HG02885 (cell line): ENCODE measurements around the gene ASCC1.
A peak's percentile ranks its signal among the peaks of the same experiment; 100 is the strongest.
"Not testable (repeated sequence)": the region's sequence is repeated elsewhere in the genome, so short reads cannot be mapped to it uniquely, and the experiment has no call there.

ENCODE experiments used
- ATAC-seq: cut with Tn5 transposase; IDR thresholded peaks from one replicate; pipeline ENCODE4 v1.9.1; 2021; ENCODE audit warnings: mild to moderate bottlenecking; ENCODE audit not compliant: unreplicated experiment, poor library complexity

Gene ASCC1

DNA sequence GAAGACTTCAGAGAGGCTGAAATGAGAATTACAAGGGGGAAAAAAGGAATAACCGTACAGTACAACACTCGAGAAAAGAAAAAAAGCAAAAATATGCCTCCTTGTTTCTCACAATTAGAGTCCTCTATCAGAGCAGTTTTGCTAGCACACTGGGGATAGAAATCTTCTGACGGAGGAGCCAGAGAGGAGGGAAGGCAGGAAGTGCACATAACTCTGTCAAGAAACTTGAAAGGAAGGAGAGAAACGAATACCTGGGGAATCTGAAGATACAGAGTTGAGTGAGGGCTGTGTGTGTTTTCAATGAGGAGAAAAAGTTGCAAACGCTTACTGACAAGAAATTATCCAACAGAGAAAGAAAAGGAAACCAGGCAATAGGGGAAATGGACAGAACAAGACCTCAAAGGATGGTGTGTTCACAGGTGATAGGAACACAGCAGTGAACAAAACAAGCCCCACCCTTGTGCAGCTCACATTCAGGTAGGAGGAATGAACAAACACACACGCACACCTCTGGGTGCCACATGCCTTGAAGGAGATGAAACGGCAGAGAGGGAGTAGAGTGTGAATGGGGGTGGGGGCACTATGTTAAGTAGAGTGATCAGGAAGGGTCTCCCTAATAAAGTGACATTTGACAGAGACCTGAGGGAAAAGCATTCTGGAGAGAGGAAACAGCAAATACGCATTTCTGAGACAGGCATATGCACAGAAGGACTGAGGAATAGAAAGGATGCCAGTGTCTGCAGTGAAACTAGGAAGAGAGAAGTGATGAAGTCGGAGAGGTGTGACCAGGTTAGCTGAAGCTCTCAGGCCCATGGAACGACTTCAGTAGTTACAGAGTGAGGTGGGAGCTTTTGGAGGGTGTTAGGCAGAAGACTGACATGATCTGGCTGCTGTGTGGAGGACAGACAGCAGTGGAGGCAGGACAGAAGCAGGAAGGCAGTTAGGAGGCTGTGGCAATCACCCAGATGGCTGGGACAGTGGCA is 81.0 kb downstream of the ASCC1 start:
- no peak for ATAC-seq

DNA sequence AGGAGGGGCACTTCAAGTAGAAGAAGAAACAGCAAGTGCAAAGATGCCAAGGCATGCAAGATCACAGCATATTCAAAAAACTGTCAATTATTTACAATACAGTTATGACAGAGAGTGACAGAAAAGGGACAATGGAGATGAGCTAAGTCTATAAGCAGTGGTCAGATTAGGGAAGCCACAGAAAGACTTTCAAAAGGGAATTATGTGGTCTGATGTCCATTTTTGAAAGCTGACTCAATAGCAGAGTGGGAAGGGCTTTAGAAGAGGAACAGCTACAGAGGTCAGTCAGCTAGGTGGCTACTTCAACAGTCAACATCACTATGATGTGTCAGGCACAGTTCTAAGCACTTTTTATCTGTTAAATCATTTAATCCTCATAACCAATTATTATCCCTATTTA is 82.6 kb downstream of the ASCC1 start:
- peak; percentile 82 for ATAC-seq

DNA sequence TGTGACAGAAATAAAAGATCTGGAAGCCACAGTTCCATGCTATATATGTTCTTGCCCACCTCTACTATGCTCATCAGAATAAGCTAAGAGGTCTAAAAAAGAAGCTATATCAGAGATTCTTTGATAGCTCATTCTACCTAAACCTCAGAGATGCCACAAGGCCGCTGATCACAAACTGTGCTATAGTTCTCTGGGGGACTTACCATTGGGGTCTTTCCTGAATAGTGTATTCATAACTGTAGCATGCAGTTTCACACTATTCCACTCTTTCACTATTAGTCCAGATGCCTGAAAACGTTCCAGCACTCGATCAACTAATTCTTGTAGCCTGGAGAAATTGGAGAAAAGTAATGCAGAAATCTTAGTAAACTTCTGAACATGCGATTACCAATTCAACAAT is 83.2 kb downstream of the ASCC1 start:
- no peak for ATAC-seq

DNA sequence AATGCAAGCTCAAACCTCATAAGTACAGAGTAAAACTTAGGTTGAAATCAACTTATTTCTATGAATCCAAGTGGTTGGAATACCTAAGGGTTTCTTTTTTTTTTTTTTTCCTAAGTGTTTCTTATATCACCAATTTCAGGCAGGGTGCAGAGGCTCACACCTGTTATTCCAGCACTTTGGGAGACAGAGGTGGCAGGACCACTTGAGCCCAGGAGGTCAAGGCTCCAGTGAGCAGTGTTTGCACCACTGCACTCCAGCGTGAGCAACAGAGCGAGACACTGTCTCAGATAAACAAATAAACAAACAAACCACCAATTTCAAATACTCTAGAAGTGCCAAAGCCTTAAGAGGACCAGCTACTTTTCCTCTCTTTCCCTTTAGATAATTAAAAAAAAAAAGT is 88.5 kb downstream of the ASCC1 start:
- ATAC-seq = no peak

DNA sequence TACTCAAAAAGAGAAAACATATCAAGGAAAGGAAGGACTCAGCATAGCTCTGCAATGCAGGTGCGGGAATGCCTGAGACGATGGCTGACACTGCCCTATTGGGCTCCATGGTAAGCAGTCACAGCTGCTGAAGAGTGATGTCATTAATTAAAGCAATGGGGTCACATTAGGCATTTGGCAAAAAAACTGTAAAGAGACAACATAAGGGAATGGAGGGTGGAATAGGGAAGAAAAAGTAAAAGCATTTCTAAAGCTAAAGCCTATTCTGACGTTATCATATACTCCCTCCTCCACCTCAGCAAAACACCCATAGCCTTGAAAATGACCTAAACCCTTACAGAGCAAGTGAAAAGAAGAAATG is 89.2 kb downstream of the ASCC1 start:
- no peak for ATAC-seq

DNA sequence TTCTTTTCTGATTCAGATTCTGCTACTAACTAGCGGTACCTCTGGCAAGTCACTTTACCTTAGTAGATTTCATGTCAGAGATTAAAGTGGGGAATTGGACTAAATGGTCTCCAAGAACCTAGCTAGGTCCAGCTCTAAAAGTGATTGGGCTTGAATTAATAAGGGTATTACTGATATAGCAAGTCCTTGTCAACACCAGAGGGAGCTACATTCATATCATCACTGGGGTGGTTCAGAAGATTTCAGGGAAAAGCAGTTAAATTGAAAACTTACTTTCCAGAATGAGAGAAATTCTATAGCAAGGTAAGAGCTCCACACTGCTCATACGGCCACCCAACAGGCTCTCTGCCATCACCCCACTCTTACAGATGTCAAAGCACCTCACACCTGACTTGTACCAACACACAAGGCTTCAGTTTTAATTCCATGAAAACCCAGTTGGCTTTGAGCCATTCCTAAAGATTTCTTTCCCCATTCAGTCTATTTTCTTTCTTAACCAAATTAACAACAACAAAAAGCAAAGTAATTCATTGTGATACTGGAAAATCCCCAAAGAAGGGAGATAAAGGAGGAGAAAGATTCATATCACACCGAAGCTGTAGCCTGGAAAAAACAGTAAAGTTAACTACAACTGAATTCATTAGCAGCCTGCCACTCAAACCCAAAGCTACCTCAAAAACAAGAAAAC is 89.7 kb downstream of the ASCC1 start:
- ATAC-seq = no peak

DNA sequence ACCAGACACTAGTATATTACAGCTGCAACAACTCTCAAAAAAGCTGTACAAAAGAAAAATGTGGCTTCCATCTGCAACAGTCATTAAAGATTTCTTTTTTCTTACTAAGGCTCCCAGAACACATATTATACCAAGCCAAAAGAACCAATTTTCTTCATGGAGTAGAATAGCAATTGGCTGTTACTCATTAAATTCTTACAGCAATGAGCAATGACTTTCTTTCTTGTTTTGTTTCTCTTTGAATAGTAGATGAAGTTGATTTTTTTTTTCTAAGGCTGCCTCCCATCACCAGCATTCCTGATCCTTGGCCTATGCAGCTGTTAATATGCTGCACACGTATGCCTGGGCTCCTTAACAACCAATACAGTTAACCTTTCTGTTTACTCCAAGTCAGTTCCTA is 91.1 kb downstream of the ASCC1 start:
- no peak for ATAC-seq

DNA sequence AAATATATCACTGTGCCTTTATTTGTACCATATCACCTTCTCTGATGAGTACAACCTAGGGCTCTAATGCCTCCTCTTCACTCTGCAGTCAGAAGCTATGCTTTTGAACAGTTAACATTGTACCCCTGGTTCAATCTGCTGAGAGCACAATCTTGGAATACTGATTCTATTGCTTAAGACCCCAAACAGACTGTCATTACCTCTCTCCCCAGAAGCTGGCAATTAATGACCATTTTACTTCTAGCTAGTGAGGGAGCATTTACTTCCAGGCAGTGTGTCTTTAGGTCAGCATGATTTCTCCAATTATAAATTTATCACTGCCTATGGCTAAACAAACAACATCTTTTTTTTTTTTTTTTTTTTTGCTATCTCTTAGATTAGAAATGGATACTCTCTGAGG is 91.7 kb downstream of the ASCC1 start:
- no peak for ATAC-seq

DNA sequence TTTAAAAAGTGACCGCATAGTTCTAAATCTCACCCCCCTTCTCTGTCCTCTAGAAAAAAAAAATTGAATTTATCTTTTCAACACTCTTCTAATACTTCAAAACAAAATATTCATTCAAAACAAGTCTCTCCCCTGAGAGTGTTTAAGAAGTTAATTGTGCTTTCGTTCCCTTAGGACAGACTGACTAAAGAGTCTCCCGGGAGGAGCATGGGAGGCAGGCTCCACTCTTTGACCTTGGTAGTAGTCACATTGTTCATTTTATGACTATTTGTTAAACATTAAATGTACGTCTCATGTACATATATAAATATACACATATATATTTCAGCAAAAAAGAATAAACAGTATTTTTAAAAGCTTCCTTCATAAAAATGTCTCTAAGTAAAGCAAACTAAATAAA is 92.5 kb downstream of the ASCC1 start:
- no peak for ATAC-seq

DNA sequence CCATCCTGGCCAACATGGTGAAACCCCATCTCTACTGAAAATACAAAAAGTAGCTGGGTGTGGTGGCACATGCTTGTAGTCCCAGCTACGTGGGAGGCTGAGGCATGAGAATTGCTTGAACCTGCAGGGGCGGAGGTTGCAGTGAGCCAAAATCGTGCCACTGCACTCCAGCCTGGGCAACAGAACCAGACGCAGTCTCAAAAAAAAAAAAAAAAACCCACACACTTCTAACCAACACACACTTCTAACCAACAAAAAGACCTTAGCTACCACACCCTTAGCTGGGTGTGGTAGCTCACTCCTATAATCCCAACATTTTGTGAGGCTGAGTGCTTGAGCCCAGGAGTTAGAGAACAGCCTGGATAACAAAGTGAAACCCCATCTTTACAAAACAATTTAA is 93.9 kb downstream of the ASCC1 start:
- no peak for ATAC-seq

DNA sequence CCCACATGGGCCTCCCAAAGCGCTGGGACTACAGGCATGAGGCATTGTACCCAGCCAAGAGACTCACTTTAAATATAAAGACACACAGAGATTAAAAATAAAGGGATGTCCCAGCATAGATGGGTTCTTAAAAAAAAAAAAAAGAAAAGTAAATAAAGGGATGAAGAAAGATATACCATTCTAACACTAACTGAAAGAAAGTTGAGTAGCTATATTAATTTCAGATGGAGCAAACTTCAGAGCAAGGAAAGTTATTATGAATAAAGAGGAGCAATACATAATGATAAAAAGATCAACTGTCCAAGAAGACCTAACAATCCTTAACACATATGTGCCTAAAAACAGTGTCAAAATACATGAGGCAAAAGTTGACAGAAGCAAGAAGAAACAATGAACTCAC is 94.7 kb downstream of the ASCC1 start:
- ATAC-seq = no peak

DNA sequence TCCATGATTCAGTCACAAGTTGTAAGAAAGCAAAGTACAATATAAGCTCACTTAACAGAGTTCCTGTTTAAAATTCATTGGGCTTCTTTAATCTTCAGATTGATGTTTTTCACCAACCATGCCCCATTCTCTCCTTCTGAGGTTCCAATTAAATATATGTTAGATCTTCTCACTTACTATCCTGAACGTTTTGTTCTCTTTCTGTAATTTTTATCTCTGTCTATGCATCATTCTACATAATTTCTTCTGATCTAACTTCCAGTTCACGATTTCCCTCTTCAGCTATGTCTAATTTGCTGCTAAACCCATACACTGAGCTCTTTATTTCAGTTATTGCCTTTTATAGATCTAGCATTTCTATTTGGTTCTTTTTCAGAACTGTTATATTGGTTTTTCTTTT is 99.7 kb downstream of the ASCC1 start:
- ATAC-seq = no peak

DNA sequence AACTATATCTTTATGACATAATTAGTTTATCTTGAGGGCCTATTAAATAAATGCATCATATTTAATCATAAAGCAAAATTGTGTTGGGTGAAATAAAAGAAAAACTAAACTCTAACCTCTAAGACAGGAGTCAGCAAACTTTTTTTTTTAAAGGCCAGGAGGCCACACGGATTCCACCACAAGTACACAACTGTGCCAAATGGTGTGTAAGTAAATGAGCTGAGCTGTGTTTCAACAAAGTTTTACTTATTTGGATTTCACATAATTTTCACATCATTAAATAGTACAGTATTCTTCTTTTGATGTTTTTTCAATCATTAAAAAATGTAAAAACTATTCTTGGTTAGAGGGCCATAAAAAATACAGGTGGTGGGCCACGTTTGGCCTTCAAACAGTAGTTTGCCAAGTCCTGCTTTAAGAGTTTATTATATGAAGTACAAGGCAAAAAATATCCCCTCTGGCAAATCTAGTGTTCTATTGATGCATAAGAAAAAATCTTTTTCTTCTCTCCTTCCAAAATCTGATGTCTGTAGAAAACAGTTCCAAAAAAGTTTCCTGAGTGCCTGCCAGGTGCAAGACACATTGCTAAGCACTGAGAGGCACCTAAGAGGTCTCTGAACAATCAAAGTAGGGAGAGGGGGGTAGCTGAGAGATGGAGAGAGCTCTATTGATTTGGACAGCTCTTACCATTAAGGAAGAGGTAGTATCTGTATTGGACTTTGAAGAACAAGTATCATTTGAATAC is 101.2 kb downstream of the ASCC1 start:
- ATAC-seq = no peak

DNA sequence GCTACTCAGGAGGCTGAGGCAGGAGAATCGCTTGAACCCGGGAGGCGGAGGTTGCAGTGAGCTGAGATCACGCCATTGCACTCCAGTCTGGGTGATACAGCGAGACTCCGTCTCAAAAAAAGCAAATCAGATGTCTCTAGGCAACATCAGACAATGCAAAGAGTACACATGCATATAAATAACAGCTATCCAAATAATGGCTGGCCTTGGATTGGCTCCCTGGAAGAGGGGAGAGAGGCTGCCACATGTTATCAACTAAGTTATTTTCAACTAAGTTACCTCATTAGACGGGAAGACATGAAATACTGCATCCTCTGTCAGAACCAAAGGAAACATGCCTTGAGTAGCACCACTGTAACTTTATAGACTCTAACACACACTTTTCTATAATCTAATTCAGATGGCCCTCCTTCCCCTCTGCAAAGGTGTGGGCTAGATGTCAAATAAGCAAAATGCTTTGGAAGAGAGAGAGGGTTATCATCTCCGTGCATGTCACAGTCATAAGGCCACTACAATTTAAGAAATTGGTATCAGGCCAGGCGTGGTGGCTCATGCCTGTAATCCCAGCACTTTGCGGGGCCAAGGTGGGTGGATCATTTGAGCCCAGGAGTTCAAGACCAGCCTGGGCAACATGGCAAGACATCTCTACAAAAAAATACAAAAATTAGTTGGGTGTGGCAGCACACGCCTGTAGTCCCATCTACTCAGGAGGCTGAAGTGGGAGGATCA is 105.2 kb downstream of the ASCC1 start:
- ATAC-seq = no peak

DNA sequence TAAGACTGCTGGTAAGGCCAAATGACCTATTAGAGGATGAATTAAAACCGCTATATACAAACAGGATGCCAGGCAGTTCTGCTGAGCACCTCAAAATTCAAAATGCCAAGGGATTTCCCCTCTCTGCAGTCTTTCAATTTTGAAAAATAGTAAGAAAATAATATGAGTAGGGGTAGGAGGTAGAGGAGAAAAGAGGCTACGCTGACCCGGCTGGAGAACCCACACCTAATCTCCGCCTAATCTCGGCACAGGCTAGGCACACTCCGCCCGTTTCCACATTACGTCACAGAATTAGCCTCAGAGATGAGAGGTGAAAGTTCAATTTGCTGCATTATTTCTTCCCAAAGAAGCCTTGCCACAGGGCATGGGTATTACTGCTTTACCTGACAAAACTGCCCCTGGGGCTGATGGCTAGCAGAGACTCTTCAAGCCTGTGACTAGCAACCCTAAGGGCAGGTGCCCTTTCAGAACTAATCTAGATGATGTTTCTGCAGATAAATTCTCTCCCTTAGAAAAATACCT is 106.4 kb downstream of the ASCC1 start:
- ATAC-seq = no peak

DNA sequence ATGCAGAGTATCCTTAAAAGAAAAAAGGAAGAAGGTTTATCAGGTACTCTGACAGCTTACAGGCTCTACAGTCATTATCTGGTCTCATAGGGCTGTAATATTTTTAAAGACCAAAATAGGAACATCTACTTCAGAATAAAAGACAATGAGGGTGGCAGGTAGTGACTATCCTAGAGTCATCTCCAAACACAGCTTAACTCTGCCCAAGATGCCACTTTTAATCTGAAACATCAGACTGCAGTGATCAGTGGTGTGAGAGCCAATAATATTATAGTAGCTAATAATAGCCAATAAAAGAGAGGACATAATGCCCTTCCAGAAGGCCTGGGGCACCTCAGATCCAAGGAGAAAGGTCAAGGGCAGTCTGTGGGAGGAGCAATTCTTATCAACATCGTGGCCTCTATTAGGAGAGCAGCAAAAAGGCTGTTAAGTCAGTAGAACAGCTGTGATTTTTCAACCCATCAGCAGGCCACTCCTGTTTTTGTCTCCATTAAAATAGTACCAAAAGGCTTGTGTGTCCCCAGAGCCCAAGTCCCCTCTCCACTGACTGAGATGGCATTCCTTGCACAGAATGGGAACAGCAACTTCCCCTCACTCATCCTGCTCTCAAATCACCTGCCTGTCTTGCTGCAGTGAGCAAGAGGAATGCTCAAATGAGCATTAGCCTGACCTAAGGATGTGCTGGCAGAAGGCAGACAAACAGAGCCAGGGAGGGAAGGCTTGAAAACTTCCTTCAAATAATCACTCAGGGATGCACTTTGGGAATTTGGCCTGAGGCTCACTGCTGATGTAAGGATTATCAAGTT is 107.0 kb downstream of the ASCC1 start:
- ATAC-seq = no peak

DNA sequence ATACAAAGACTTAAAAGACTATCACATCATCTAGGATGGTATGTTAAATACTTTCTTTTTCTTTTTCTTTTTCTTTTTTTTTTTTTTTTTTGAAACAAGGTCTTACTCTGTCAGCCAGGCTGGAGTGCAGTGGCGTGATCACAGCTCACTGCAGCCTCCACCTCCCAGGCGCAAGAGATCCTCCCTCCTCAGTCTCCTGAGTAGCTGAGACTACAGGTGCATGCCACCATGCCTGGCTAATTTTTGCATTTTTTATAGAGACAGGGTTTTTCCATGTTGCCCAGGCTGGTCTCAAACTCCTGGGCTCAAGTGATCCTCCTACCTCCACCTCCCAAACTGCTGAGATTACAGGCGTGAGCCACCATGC is 108.1 kb downstream of the ASCC1 start:
- ATAC-seq = not testable (repeated sequence)

DNA sequence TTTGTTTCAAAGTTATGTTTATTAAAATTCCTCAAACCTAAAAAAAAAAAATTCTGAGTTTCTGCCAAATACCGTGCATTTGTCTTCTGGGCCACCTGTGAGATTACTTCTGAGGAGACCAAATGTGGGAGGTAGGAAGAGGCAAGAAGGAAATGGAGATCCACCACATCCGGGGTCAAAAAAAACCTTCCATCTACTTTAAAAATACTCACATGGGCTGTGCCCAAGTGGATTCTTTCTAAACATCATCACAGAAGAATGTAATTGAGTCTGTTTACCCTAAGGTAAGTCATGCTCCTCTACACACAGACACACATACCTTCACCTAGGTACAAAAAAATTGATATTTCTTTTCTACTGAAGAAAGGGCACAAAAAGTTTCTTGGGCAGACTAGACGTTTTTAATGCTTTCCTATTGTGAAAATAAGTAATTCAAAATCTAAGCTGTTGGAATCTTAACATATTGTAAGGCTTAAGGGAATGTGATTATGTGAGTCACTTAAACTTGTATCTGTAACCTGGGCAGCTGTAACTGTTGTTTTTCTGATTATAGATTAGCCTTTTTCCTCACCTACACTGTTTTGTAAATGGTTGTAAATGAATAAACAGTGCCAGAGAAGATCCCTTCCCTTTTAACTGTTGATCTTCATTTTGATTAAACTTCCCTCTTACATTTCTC is 108.6 kb downstream of the ASCC1 start:
- no peak for ATAC-seq

DNA sequence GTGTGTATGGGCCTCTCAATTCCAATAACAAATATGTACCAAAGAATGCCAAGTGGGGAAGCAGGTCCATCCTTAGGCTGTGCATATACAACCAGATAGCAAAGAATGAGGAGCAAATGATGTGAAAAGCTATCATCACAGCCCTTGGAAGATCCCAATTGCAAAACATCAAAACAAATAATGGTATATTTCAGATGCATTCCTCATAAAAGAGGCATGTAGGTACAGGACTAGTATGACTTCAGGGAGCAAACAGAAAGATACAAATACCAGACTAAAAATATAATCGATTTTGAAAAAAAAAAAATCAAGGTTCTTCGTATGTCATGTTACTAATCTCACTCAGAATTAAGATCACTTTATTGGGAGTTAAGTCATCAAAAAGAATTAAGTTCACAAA is 109.2 kb downstream of the ASCC1 start:
- no peak for ATAC-seq
